GM23338 (cell line): ENCODE results near the gene FAM228B. TPM values are rescaled to one million over a fixed set of nuclear protein-coding genes. Genes with fewer than 3 reads are reported as not detected.

Experiments used
- ATAC-seq: fragments of 200-7000 bp; cut with Tn5 transposase; 3 replicates; pipeline ENCODE4 v1.9.1; 2020
- DNase-seq: peaks from one replicate; pipeline ENCODE4 v3.0.0-alpha.2; 2015; ENCODE audit warnings: low spot score
- H2AFZ ChIP-seq: fragments of 200-600 bp; sonication (generic); 2 replicates; pipeline ENCODE4 v1.8.0; 2016; ENCODE audit warnings: antibody characterized with exemption, mild to moderate bottlenecking, moderate library complexity
- H3F3A ChIP-seq: fragments of 200-600 bp; sonication (generic); replicated peaks from 2 replicates; pipeline ENCODE4 v1.8.0; 2017; ENCODE audit warnings: antibody characterized with exemption, mixed run types, low read depth
- H3K27ac ChIP-seq: fragments of 200-600 bp; sonication (generic); 2 replicates; pipeline ENCODE4 v1.6.1; 2016; ENCODE audit warnings: low read depth
- H3K27me3 ChIP-seq: fragments of 200-600 bp; sonication (generic); 2 replicates; pipeline ENCODE4 v1.8.0; 2016; ENCODE audit warnings: mild to moderate bottlenecking, mixed run types, moderate library complexity; ENCODE audit not compliant: insufficient read depth
- H3K36me3 ChIP-seq: fragments of 200-600 bp; sonication (generic); 2 replicates; pipeline ENCODE4 v1.8.0; 2016; ENCODE audit warnings: mild to moderate bottlenecking; ENCODE audit not compliant: insufficient read depth
- H3K4me1 ChIP-seq: fragments of 200-600 bp; sonication (generic); 2 replicates; pipeline ENCODE4 v1.8.0; 2016; ENCODE audit warnings: mild to moderate bottlenecking, moderate library complexity; ENCODE audit not compliant: insufficient read depth
- H3K4me2 ChIP-seq: fragments of 200-600 bp; sonication (generic); 2 replicates; pipeline ENCODE4 v1.7.1; 2017; ENCODE audit warnings: mixed run types
- H3K4me3 ChIP-seq: fragments of 200-600 bp; sonication (generic); 2 replicates; pipeline ENCODE4 v1.6.1; 2016; ENCODE audit warnings: mixed run types
- H3K79me2 ChIP-seq: fragments of 200-600 bp; sonication (generic); replicated peaks from 2 replicates; pipeline ENCODE4 v1.8.0; 2017; ENCODE audit warnings: mild to moderate bottlenecking; ENCODE audit not compliant: insufficient read depth
- H3K9me2 ChIP-seq: fragments of 200-600 bp; sonication (generic); 2 replicates; pipeline ENCODE4 v1.8.0; 2017; ENCODE audit not compliant: insufficient read depth
- H4K20me1 ChIP-seq: fragments of 200-600 bp; sonication (generic); replicated peaks from 2 replicates; pipeline ENCODE4 v1.8.0; 2017; ENCODE audit warnings: mild to moderate bottlenecking; ENCODE audit not compliant: insufficient read depth
- H3K27ac Mint-ChIP-seq: 2 replicates; pipeline ENCODE4 v1.8.0; 2020; ENCODE audit warnings: inconsistent platforms, mild to moderate bottlenecking, moderate library complexity, mixed read lengths
- H3K27me3 Mint-ChIP-seq: 3 replicates; pipeline ENCODE4 v1.8.0; 2022; ENCODE audit warnings: low read depth, mild to moderate bottlenecking, moderate library complexity, mixed read lengths, inconsistent platforms; ENCODE audit not compliant: insufficient read depth, poor library complexity
- H3K36me3 Mint-ChIP-seq: 3 replicates; pipeline ENCODE4 v1.8.0; 2021; ENCODE audit warnings: low read depth, mild to moderate bottlenecking, inconsistent platforms, moderate library complexity, mixed read lengths
- H3K4me1 Mint-ChIP-seq: 3 replicates; pipeline ENCODE4 v1.8.0; 2020; ENCODE audit warnings: mild to moderate bottlenecking, inconsistent platforms, mixed read lengths
- H3K4me3 Mint-ChIP-seq: 3 replicates; pipeline ENCODE4 v1.8.0; 2021; ENCODE audit warnings: moderate library complexity, mild to moderate bottlenecking, inconsistent platforms, mixed read lengths
- H3K9me3 Mint-ChIP-seq: 3 replicates; pipeline ENCODE4 v1.8.0; 2020; ENCODE audit warnings: moderate library complexity, mild to moderate bottlenecking, inconsistent platforms, mixed read lengths
- CREB1 ChIP-seq: fragments of 250-450 bp; sonication (Bioruptor Pico); IDR thresholded peaks from 2 replicates; pipeline ENCODE4 v1.5.0; 2020; ENCODE audit warnings: low read depth, mild to moderate bottlenecking, moderate library complexity
- CTCF ChIP-seq, 2 experiments: fragments of 200-600 bp in 1 of 2; sonication (generic) in 1 of 2; conservative IDR thresholded peaks; 2 replicates each; pipeline versions ENCODE4 v1.5.1 to v1.6.1; 2016 to 2017; ENCODE audit warnings: antibody characterized with exemption in 2 of 2, low read depth in 2 of 2, mild to moderate bottlenecking in 2 of 2, moderate library complexity in 1 of 2
- EZH2 ChIP-seq: fragments of 200-600 bp; sonication (generic); IDR thresholded peaks from one replicate; pipeline ENCODE4 v1.8.0; 2017; ENCODE audit warnings: antibody characterized with exemption, mild to moderate bottlenecking, low read depth; ENCODE audit not compliant: unreplicated experiment
- EZH2phosphoT487 ChIP-seq: fragments of 200-600 bp; sonication (generic); IDR thresholded peaks from one replicate; pipeline ENCODE4 v1.8.1; 2018; ENCODE audit warnings: antibody characterized with exemption; ENCODE audit not compliant: unreplicated experiment
- JUNB ChIP-seq: IDR thresholded peaks from one replicate; pipeline ENCODE4 v1.6.1; 2016; ENCODE audit warnings: antibody characterized with exemption; ENCODE audit not compliant: unreplicated experiment
- NANOG ChIP-seq: IDR thresholded peaks from 2 replicates; pipeline ENCODE4 v1.6.1; 2016; ENCODE audit warnings: antibody characterized with exemption, borderline replicate concordance
- POLR2AphosphoS5 ChIP-seq: IDR thresholded peaks from 2 replicates; pipeline ENCODE4 v1.6.1; 2016; ENCODE audit warnings: antibody characterized with exemption, low read depth
- STAT1 ChIP-seq: IDR thresholded peaks from one replicate; pipeline ENCODE4 v1.6.1; 2016; ENCODE audit warnings: antibody characterized with exemption; ENCODE audit not compliant: unreplicated experiment
- ZNF114 ChIP-seq: fragments of 250-450 bp; sonication (Bioruptor Pico); IDR thresholded peaks from 2 replicates; pipeline ENCODE4 v1.5.0; 2020; ENCODE audit warnings: mild to moderate bottlenecking, moderate library complexity
- polyA plus RNA-seq: library from polyadenylated mRNA; unstranded; fragments of >200 nt; fragmentation: Nextera tagmentation; extraction: Ambion mirVana; gene quantifications from 2 replicates; pipeline ENCODE4 v1.2.1, GENCODE V29; 2016
- total RNA-seq: library from RNA; depleted of rRNA; stranded (reverse); fragments of >200 nt; shearing (Covaris generic); gene quantifications from 2 replicates; pipeline ENCODE4 v1.2.3, GENCODE V29; 2014
- TF ChIP-seq, protein P1 (sequence below): IDR thresholded peaks from one replicate; pipeline ENCODE4 v1.6.1; 2018; ENCODE audit warnings: antibody characterized with exemption; ENCODE audit not compliant: unreplicated experiment
- TF ChIP-seq, protein P2 (sequence below): fragments of 250-450 bp; sonication (Bioruptor Pico); IDR thresholded peaks from 2 replicates; pipeline ENCODE4 v1.5.0; 2020; ENCODE audit warnings: mild to moderate bottlenecking, moderate library complexity
- TF ChIP-seq, protein P3 (sequence below): IDR thresholded peaks from 2 replicates; pipeline ENCODE4 v1.6.1; 2016; ENCODE audit warnings: antibody characterized with exemption

Gene FAM228B
- total and polyA plus RNA-seq, 2 experiments from 2014 or later, result 3.4 to 7.9 TPM

DNA sequence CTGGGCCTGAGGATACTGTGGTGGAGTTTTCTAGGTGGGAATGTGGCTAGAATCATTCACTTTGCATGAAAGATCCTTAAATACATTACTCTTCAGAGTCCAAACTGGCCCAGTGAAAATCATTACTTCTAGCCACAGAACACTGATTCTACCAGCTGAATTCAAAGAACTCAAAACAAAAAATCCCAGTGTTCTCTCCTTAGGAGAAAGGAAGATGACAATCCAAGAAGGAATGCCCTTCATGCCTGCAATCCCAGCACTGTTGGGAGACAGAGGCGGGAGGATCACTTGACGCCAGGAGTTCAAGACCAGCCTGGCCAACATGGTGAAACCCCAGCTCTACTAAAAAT is 86.8 kb downstream of the FAM228B start:
- no peak overlapping the region for H3K4me3 ChIP-seq
- no peak overlapping the region for H3K4me2 ChIP-seq
- Mint-ChIP-seq H3K27ac (no peak overlapping the region), H3K9me3 (no peaks in the 10 kb centered on the region), H3K4me1 (peaks cover 7% of the 10 kb centered on the region), H3K36me3 (no peaks in the 10 kb centered on the region; the same call in 2 of the 3 replicates), H3K27me3 (peaks cover 6% of the 10 kb centered on the region), H3K4me3 (no peak overlapping the region)
- H3K27ac ChIP-seq, result no peak overlapping the region
- no peaks in the 10 kb centered on the region for H3K36me3 ChIP-seq
- H3F3A ChIP-seq, result no peaks in the 10 kb centered on the region
- no peak for ATAC-seq
- no peak overlapping the region for H2AFZ ChIP-seq
- no peaks in the 10 kb centered on the region for H3K4me1 ChIP-seq
- H4K20me1 ChIP-seq, result no peaks in the 10 kb centered on the region
- TF ChIP-seq ZNF114 (no peak), CREB1 (CRISPR knock-in tag) (no peak), EZH2 (no peak), EZH2phosphoT487 (no peak), STAT1 (no peak), POLR2AphosphoS5 (no peak), NANOG (no peak), JUNB (no peak), CTCF (conservative IDR thresholded peaks at IDR 0.05; ENCODE audit: low read depth in 2 of 2) (no peak)
- TF ChIP-seq, protein P1, sequence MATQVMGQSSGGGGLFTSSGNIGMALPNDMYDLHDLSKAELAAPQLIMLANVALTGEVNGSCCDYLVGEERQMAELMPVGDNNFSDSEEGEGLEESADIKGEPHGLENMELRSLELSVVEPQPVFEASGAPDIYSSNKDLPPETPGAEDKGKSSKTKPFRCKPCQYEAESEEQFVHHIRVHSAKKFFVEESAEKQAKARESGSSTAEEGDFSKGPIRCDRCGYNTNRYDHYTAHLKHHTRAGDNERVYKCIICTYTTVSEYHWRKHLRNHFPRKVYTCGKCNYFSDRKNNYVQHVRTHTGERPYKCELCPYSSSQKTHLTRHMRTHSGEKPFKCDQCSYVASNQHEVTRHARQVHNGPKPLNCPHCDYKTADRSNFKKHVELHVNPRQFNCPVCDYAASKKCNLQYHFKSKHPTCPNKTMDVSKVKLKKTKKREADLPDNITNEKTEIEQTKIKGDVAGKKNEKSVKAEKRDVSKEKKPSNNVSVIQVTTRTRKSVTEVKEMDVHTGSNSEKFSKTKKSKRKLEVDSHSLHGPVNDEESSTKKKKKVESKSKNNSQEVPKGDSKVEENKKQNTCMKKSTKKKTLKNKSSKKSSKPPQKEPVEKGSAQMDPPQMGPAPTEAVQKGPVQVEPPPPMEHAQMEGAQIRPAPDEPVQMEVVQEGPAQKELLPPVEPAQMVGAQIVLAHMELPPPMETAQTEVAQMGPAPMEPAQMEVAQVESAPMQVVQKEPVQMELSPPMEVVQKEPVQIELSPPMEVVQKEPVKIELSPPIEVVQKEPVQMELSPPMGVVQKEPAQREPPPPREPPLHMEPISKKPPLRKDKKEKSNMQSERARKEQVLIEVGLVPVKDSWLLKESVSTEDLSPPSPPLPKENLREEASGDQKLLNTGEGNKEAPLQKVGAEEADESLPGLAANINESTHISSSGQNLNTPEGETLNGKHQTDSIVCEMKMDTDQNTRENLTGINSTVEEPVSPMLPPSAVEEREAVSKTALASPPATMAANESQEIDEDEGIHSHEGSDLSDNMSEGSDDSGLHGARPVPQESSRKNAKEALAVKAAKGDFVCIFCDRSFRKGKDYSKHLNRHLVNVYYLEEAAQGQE, result no peak
- TF ChIP-seq, protein P2, sequence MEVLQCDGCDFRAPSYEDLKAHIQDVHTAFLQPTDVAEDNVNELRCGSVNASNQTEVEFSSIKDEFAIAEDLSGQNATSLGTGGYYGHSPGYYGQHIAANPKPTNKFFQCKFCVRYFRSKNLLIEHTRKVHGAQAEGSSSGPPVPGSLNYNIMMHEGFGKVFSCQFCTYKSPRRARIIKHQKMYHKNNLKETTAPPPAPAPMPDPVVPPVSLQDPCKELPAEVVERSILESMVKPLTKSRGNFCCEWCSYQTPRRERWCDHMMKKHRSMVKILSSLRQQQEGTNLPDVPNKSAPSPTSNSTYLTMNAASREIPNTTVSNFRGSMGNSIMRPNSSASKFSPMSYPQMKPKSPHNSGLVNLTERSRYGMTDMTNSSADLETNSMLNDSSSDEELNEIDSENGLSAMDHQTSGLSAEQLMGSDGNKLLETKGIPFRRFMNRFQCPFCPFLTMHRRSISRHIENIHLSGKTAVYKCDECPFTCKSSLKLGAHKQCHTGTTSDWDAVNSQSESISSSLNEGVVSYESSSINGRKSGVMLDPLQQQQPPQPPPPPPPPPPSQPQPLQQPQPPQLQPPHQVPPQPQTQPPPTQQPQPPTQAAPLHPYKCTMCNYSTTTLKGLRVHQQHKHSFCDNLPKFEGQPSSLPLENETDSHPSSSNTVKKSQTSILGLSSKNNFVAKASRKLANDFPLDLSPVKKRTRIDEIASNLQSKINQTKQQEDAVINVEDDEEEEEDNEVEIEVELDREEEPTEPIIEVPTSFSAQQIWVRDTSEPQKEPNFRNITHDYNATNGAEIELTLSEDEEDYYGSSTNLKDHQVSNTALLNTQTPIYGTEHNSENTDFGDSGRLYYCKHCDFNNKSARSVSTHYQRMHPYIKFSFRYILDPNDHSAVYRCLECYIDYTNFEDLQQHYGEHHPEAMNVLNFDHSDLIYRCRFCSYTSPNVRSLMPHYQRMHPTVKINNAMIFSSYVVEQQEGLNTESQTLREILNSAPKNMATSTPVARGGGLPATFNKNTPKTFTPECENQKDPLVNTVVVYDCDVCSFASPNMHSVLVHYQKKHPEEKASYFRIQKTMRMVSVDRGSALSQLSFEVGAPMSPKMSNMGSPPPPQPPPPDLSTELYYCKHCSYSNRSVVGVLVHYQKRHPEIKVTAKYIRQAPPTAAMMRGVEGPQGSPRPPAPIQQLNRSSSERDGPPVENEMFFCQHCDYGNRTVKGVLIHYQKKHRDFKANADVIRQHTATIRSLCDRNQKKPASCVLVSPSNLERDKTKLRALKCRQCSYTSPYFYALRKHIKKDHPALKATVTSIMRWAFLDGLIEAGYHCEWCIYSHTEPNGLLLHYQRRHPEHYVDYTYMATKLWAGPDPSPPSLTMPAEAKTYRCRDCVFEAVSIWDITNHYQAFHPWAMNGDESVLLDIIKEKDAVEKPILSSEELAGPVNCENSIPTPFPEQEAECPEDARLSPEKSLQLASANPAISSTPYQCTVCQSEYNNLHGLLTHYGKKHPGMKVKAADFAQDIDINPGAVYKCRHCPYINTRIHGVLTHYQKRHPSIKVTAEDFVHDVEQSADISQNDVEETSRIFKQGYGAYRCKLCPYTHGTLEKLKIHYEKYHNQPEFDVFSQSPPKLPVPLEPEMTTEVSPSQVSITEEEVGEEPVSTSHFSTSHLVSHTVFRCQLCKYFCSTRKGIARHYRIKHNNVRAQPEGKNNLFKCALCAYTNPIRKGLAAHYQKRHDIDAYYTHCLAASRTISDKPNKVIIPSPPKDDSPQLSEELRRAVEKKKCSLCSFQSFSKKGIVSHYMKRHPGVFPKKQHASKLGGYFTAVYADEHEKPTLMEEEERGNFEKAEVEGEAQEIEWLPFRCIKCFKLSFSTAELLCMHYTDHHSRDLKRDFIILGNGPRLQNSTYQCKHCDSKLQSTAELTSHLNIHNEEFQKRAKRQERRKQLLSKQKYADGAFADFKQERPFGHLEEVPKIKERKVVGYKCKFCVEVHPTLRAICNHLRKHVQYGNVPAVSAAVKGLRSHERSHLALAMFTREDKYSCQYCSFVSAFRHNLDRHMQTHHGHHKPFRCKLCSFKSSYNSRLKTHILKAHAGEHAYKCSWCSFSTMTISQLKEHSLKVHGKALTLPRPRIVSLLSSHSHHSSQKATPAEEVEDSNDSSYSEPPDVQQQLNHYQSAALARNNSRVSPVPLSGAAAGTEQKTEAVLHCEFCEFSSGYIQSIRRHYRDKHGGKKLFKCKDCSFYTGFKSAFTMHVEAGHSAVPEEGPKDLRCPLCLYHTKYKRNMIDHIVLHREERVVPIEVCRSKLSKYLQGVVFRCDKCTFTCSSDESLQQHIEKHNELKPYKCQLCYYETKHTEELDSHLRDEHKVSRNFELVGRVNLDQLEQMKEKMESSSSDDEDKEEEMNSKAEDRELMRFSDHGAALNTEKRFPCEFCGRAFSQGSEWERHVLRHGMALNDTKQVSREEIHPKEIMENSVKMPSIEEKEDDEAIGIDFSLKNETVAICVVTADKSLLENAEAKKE (CRISPR knock-in tag), result no peak
- TF ChIP-seq, protein P3, sequence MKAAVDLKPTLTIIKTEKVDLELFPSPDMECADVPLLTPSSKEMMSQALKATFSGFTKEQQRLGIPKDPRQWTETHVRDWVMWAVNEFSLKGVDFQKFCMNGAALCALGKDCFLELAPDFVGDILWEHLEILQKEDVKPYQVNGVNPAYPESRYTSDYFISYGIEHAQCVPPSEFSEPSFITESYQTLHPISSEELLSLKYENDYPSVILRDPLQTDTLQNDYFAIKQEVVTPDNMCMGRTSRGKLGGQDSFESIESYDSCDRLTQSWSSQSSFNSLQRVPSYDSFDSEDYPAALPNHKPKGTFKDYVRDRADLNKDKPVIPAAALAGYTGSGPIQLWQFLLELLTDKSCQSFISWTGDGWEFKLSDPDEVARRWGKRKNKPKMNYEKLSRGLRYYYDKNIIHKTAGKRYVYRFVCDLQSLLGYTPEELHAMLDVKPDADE, result no peak
- H3K27me3 ChIP-seq, result no peaks in the 10 kb centered on the region
- no peaks in the 10 kb centered on the region for H3K9me2 ChIP-seq
- no peak for DNase-seq
- H3K79me2 ChIP-seq, result no peaks in the 10 kb centered on the region
